HG03097 (cell line): ENCODE data around the gene KANK2.

Source experiments
- ATAC-seq: cut with Tn5 transposase; IDR thresholded peaks from one replicate; pipeline ENCODE4 v1.9.1; 2021; ENCODE audit not compliant: unreplicated experiment, low FRiP score

The KANK2 gene

GRCh38 chr19:11226716-11227166 lies 29.4 kb upstream of the KANK2 start:
- ATAC-seq, result no peak

GRCh38 chr19:11225815-11226214 lies 28.5 kb upstream of the KANK2 start:
- ATAC-seq, result no peak

- ATAC-seq, result no peak
Measured at GRCh38 chr19:11225172-11225571, 27.8 kb upstream of the KANK2 start.

- ATAC-seq, result no peak
Measured at GRCh38 chr19:11224429-11224828, 27.1 kb upstream of the KANK2 start.

GRCh38 chr19:11223200-11223599 lies 25.9 kb upstream of the KANK2 start:
- no peak for ATAC-seq

- no peak for ATAC-seq
Measured at GRCh38 chr19:11221082-11221598, 23.8 kb upstream of the KANK2 start.

- no peak for ATAC-seq
Measured at GRCh38 chr19:11214387-11214786, 17.0 kb upstream of the KANK2 start.

GRCh38 chr19:11210656-11210928 lies 13.2 kb upstream of the KANK2 start:
- ATAC-seq, result no peak

- no peak for ATAC-seq
Measured at GRCh38 chr19:11209839-11210655, 12.7 kb upstream of the KANK2 start.

GRCh38 chr19:11208561-11209471 lies 11.5 kb upstream of the KANK2 start:
- ATAC-seq, result no peak

GRCh38 chr19:11205939-11206570 lies 8.7 kb upstream of the KANK2 start:
- ATAC-seq, result no peak

GRCh38 chr19:11204943-11205349 lies 7.6 kb upstream of the KANK2 start:
- no peak for ATAC-seq

GRCh38 chr19:11204076-11204602 lies 6.8 kb upstream of the KANK2 start:
- no peak for ATAC-seq

GRCh38 chr19:11203194-11204075 lies 6.1 kb upstream of the KANK2 start:
- no peak for ATAC-seq

GRCh38 chr19:11202488-11203193 lies 5.3 kb upstream of the KANK2 start:
- ATAC-seq, result no peak

- ATAC-seq, result no peak
Measured at GRCh38 chr19:11201791-11202190, 4.4 kb upstream of the KANK2 start.

- ATAC-seq, result no peak
Measured at GRCh38 chr19:11200931-11201330, 3.6 kb upstream of the KANK2 start.

- ATAC-seq, result no peak
Measured at GRCh38 chr19:11200015-11200574, 2.8 kb upstream of the KANK2 start.

GRCh38 chr19:11199517-11199916 lies 2.2 kb upstream of the KANK2 start:
- ATAC-seq, result no peak
